Tibial nerve (tissue), 3 donors: ENCODE data around the gene SERPINA3.

Experiments used
- CTCF ChIP-seq, 5 experiments: fragments of 200-600 bp in 3 of 5; fragments of 450-650 bp in 2 of 5; sonication (generic) in 3 of 5; IDR thresholded peaks; one replicate each; pipeline ENCODE4 v1.5.1; 2016 to 2019; ENCODE audit warnings: antibody characterized with exemption in 5 of 5, mild to moderate bottlenecking in 3 of 5, moderate library complexity in 2 of 5
- POLR2A ChIP-seq, 2 donors: fragments of 450-650 bp; IDR thresholded peaks; one replicate each; pipeline ENCODE4 v1.6.1; 2017; ENCODE audit warnings: antibody characterized with exemption in 2 of 2, mild to moderate bottlenecking in 2 of 2, moderate library complexity in 2 of 2

GRCh38 chr14:94617366-94617941 is 5.3 kb downstream of the SERPINA3 start:
- TF ChIP-seq CTCF (IDR thresholded peaks at IDR 0.05) (no peak), POLR2A (IDR thresholded peaks at IDR 0.05) (no peak)
